GM18873 (cell line): ENCODE data around the gene PRSS22.

ENCODE experiments used
- ATAC-seq: cut with Tn5 transposase; IDR thresholded peaks from one replicate; pipeline ENCODE4 v1.9.1; 2021; ENCODE audit warnings: mild to moderate bottlenecking, moderate library complexity, moderate number of reproducible peaks; ENCODE audit not compliant: unreplicated experiment, low FRiP score

Gene PRSS22

GRCh38 chr16:2852731-2853507 lies 5.1 kb downstream of the PRSS22 start:
- ATAC-seq, result no peak

DNA sequence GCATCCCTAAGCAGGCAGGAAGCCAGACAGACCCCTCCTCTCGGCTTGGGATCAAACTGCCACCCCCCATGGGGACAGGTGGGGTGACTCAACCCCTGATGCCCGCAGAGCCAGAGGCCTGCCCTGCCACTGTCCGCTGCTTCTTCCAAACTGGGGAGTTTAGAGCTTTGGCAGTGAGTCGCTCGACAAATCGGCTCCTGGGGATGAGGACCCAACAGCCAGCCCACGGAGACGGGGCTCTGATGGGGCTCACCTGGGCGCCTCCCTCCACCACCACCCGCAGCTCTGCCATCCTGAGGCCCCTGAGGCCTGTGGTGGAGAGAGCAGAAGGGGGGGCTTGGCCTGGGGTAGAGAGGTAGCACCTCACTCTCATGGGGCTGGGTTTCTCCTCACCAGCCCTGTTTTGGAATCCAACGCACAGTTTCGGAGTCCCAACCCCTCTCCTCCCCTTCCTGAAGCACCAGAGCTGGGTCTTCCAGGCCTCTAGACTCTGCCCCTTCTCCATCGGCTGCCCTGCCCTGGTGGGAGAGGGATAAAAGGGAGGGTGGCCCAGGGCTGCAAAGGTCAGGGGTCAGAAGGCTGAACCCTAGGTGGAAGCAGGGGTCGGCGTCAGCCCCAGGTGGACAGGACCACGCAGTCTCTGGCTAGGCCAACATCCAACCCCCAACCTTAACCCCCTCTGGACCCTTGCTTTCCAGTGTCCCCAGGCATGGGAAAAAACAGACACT lies 5.8 kb downstream of the PRSS22 start:
- ATAC-seq, result no peak

- no peak for ATAC-seq
These were observed 8.8 kb downstream of the PRSS22 start for GRCh38 chr16:2848933-2849725.

DNA sequence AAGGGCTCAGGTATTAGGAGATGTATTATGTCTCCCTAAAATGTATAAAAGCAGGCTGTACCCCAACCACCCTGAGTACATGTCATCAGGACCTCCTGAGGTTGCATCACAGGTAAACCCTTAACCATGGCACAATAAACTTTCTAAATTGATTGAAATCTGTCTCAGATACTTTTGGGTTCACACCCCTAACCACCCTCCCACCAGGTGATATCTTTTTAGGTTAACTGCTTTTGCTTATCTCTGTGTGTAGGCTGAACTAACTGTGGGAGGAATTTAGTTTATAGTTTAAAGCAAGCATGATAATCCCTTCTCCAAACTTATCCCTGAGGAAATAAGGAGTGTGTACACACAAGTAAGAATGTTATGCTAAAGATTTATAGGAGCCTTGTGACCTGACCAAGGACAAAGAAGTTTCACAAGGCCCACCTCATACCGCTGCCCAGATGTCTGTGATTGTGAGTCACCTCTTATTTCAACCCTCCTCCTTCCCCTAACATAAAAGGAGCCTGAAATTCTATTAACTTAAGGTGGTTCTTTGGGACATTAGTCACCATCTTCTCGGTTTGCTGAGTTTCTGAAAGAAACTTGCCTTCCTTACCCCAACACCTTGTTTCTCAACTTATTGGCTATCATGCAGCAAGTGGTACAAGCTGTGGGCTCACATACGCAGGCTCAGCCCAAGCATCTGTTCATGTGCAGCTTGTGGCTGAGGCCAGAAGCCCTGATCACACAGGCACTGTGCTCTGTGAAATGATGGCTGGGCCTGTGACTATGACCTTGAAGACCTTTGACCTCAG lies 11.3 kb downstream of the PRSS22 start:
- ATAC-seq, result no peak

- ATAC-seq, result no peak
These were observed 12.9 kb downstream of the PRSS22 start for GRCh38 chr16:2845116-2845515.

- ATAC-seq, result no peak
These were observed 14.4 kb downstream of the PRSS22 start for GRCh38 chr16:2843526-2843925.

DNA sequence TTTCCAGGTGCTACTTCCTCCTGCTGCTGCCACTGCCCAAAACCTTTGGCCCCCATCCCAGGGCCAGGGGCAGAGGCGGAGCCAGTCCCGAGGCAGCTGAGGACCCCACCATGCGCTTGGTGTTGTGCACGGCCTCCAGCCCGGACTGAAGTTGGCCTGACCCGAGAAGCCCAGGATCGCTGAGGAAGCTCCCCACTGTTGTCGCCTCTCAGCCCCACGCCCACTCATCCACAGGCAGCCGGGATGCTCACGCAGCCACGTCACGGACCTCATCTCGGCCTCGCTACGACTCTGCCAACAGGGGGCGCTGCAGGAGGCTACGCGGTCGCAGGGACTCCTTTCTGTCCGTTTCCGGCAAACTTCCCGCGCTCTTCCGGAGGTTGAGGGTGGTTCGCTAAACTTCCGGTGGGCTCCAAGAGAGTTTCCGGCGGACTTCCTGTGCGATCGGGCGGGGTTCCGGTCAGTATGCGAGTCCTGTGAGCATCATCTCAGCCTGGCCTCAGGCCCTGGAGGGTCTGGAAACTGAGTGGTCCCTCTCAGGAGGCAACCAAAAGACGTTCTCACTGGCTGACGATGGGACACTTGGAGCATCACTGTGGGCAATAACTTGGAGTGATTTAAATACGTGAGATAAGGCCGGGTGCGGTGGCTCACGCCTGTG lies 15.5 kb downstream of the PRSS22 start:
- no peak for ATAC-seq

DNA sequence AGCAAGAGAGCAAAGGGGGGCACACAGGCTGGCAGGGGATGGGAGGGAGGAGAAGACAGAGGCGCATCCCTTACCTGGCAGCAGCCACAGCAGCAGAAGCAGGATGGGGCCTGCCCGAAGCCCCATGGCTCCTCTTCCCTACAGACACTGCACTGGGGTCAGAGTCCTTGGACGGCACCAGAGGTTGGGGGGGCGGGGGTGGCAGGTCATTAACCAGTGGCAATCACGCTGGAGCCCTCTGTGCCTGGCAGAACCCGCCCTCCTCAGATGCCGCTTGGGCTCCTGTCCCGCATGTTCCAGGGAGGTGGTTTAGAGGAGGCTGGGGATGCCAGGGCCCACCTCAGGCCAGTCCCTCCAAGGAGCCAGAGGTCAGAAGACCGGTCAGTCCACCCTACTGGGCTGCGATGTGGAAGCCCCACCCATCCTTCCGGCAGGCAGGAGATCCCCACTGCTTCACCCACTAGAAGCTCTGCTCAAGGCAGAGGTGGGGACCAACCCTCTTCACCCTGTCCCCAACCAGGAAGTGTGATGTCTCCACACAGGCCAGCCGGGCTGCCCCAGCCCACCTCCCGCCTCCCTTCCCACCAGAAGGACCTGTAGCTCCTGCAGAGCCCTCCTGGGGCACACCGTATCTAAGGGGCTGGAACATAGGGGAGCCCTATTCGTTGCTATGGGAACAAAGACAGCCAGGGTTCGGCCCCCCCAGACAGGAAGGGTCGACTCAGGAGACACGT lies 16.2 kb downstream of the PRSS22 start:
- ATAC-seq, result no peak

GRCh38 chr16:2840914-2841313 lies 17.1 kb downstream of the PRSS22 start:
- ATAC-seq, result no peak

DNA sequence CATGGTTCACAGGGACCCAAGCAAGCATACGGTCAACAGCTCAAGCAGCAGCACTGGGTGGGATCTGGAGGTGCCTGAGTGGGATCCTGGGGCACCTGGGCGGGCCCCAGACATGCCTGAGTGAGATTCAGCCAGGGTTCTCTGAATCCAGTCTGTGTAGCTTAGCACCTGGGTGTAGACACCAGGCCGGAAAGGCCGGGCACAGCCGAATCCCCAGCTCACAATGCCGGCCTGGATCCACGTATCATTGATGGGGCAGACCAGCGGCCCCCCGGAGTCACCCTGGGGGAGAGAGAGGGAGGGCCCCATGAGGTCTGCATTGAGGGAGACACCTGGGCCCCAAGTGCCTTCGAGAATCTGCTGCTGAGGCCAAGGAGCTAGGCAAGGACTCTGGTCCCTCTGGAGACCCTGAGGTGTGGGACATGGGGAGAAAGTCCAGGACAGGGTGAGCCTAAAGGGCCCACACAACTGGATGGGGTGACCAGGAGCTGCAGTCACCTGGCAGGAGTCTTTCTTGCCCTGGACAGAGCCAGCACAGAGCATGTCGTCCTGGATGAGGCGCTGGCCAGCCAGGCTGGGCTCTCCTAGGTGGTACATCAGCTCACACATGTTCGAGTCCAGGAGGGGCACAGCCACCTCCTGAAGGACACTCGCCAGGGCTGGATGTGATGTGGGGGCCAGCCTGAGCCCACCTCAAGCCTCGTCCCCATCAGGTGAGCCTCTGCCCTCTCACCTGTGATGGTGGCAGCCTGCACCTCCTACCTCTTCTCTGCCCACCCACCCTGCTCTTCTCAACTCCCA lies 18.1 kb downstream of the PRSS22 start:
- ATAC-seq, result no peak

DNA sequence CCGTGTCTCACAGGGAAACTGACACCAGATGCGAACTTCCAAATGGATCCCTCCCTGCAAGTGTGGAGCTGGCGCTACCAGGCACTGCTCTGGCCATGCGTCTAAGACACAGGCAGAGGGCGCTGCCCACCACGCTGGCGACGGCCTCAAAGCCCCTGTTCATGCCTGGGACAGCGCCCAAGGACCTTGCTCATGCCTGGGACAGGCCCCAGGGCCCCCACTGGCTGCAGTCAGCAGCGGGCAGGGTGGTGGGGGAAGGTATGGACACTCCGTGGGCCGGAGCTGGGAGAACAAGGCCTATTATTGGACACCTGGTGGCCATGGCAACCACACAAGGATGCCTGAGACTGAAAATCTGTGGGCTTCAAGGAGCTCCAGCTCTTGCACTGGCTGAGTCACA lies 19.0 kb downstream of the PRSS22 start:
- no peak for ATAC-seq

DNA sequence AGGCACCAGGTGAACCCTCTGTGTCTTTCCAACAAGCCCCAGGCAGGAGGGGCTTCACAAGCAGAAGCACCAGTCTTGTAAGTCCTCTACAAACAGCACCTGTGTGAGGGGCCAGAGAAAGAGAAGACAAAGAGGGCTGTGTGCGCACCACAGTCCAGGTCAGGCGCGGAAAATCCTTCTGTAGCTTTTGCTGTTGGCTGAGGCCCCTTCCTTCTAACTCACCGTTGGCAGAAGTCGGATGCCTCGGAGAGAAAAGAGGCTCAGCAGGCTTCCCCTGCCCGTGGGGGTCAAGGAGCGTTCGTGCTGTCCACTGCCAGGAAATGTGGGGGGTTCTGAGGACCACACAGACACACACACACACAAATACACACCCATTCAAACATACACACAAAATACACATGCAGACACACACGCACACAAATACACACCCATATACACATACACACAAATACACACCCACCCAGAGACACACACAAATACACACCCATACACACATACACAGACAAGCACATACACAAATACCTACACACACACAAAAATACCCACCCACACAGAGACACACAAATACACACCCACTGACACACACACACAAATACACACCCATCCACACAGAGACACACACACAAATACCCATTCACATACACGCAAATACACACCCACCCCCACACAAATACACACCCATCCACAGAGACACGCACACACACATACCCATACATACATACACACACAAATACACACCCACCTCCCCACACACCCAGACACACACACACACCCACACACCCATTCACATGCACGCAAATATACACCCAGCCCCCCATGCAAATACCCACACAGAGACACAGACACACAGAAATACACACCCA lies 21.1 kb downstream of the PRSS22 start:
- no peak for ATAC-seq

- no peak for ATAC-seq
These were observed 22.1 kb downstream of the PRSS22 start for GRCh38 chr16:2835638-2836493.

DNA sequence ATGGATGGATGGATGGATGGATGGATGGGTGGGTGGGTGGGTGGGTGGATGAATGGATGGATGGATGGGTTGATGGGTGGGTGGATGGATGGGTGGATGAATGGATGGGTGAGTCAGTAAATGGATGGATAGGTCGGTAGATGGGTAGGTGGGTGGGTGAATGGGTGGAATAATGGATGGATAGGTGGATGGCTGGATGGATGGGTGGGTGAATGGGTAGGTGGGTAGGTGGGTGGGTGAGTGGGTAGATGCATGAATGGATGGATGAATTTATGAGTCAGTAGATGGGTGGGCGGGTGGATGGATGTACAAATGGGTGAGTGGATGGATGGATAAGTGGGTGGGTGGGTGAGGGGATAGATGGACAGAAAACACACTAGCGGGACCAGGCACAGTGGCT lies 23.0 kb downstream of the PRSS22 start:
- ATAC-seq, result no peak

GRCh38 chr16:2833776-2834175 lies 24.2 kb downstream of the PRSS22 start:
- ATAC-seq, result no peak

DNA sequence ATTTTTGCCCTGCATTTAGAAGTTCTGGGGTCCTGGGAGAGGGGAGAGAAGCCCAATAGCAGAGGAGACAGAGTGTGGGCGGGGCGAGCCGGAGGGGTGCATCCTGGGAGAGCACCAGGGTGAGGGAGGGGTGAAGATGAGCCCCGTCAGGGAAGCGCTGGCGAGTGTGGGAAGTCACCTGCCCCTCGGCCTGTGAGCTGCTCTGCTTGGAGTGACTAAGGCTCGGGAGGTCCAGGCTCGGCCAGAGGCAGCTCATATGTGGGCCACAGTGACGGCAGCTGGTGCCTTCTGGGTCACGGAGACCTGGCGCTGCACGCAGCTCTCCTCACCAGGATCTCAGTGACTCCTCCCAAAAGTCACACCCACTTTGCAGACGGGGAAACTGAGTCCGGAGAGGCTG lies 26.8 kb downstream of the PRSS22 start:
- ATAC-seq, result no peak

- ATAC-seq, result no peak
These were observed 27.6 kb downstream of the PRSS22 start for GRCh38 chr16:2830355-2830695.
